GM15510 (cell line): Measurements from ENCODE around the gene RASGRP2.

Experiments
- POLR2A ChIP-seq: IDR thresholded peaks from 3 replicates; pipeline ENCODE4 v1.6.1; 2011; ENCODE audit warnings: borderline replicate concordance; ENCODE audit not compliant: insufficient read length; ENCODE audit errors: extremely low read depth

The RASGRP2 gene

DNA sequence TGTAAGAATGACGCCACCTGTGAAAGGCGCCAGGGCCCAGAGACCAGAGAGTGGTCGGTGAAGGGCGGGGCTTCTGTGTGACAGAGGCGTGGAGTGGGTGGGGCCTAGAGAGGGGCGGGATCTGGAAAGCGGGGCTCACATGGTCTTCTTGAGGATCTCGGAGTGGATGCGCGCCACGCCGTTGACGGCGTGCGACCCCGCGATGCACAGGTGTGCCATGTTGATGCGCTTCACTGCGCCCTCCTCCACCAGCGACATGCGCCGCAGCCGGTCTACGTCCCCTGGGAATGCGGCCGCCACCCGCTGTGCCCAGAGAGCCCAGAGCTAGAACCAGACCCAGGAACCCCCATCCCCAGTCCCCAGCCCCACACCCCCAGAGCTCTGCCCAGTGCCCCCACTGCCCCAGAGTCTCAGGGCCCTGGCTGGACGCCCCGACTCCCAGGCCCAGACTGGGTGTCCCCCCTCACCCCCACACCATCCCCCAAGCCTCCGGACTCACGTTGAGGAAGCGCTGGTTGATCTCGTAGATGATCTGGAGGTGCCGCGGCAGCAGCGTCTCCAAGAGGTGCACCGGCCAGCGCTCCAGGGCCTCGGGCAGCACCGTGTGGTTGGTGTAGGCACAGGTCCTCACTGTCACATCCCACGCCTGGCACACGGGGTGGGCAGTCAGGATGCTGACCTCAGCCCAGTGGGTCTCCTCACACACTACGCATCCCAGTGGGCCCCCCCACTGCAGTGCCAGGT, 9.6 kb upstream of the RASGRP2 start:
- no peak for TF ChIP-seq POLR2A

DNA sequence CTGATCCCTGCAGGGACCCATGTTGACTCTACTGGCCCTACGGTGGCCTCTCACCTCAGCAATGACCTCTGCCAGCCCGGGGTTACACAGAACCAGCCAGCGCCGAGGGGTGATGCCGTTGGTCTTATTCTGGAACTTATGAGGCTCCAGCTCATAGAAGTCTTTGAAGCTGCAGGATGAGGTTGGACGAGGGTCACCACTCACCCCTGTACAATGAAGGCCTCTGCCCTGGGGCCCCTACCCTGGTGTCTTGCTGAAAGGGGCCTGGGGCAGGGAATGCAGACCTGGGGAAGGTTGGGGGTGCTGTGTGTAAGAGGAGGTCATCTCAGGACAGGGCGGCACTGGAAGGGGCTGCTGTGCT, 9.1 kb upstream of the RASGRP2 start:
- TF ChIP-seq POLR2A, result no peak

DNA sequence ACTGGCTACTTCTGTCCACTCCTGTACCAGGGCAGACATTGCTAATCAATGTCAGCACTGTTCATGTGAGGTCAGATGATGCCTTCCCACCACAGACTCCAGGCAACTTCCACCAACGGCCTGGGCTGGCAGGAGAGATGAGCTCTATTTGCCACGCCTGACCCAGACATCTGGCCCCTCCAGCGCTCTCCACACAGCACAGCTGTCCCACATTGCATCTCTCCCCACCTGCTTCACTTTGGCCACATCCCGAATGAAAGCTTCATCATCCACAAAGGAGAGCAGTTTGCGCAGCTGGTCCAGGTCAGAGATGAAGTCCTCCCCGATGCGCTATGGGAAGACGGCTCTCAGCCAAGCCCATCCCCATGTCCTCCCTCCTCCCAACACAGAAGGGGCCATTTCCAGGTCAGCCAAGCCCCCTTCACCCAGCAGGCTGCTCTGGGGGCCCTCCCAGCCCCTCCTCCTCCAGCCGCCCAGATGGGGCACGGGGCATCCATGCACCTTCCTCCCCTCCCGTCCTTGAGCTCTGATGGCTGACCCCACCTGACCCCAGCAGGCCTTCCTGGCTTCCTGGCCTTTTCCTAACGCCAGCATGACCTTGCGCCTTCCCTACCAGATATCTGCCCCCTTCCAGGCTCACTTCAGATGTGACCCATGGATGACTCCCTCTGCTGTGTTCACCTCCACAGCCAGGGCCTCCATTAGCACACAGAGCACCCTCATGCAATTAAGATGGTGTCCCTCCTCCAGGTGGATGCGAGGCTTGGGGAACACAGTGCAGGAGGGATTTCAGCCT, 8.4 kb upstream of the RASGRP2 start:
- no peak for TF ChIP-seq POLR2A

DNA sequence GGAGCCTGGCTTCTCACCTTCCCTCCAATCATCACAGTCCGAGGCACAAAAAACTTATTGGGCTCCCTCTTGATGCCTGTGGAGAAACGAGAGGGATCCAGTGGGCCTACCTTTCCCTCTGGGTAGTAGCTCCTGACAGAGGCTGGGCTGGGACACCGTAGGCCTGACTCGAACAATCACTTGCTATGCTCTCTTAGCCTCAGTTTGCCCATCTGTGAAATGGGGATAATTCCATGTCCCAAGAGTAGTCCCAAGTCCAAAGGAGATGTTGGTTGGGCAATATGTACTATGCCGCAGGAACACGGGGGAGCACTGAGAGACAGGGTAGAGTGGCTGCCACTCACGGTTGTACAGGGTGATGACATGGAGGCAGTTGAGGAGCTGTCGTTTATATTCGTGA, 7.6 kb upstream of the RASGRP2 start:
- no peak for TF ChIP-seq POLR2A

DNA sequence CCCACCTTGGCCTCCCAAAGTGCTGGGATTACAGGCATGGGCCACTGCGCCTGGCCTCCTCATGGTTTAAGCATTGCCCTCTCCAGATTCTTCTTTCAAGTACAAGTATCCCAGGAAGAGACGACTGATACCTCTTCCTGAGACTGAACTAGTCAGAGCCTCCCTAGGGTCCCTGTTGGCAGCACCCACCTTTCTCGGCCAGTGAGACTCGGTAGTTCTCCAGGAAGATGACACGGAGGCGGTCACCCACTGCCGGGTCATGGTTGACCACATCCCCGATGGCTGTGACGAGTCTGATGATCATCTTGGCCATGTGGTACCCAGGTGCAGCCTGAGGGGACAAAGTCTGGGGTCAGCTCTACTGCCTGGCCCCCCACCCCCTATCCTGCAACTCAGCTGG, 7.2 kb upstream of the RASGRP2 start:
- TF ChIP-seq POLR2A, result no peak

DNA sequence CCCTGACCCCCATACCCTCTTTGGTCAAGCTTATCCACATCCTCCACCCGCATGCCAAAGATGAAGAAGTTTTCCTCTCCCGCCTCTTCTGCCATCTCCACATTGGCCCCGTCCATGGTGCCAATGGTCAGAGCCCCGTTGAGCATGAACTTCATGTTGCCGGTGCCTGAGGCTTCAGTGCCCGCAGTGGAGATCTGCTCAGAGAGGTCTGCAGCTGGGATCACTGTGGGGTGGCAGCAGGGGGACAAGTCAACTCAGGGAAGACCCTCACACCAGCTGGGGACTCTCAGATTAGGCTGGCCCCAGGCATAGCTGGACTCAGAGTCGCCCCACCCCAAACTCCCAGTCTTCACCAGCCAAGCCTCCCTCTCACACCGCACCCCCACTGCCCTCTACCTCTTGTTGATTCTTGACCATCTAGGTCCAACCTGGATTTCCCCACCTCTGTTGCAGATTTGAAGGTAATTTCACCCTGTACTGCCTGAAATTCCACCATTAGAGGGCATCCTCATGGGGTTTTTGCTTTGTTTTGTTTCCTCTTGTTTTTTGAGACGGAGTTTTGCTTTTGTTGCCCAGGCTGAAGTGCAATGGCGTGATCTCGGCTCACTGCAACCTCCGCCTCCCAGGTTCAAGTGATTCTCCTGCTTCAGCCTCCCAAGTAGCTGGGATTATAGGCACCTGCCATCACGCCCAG, 6.6 kb upstream of the RASGRP2 start:
- TF ChIP-seq POLR2A, result no peak

DNA sequence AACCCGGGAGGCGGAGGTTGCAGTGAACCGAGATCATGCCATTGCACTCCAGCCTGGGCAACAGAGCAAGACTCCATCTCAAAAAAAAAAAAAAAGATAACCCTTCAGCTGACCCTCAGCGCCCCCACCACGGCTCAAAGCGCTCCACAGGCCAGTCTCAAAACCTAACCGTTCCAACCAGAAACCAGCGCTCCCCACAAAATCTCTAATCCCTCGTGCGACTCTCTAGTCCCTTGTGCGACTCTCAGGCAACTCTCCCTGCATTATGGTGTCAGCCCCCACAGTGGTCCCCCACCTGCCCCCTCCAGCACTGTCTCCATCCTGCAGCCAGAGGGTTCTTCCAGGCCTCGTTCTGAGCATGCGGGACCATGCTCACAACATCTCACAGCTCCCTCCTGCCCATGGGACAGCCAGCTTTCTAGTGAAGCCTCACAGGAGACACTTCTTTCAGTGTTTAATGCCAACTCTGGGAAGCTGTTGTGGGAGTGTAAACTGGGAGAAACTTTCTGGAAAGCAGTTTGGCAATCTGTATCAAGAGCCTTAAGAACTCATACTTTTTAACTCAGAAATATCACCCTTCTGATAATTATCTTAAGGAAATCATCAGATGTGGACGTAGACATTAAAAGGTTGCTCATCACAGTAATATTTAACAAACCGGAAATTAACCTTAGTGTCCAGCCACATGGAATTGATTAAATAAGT, 4.2 kb upstream of the RASGRP2 start:
- no peak for TF ChIP-seq POLR2A

DNA sequence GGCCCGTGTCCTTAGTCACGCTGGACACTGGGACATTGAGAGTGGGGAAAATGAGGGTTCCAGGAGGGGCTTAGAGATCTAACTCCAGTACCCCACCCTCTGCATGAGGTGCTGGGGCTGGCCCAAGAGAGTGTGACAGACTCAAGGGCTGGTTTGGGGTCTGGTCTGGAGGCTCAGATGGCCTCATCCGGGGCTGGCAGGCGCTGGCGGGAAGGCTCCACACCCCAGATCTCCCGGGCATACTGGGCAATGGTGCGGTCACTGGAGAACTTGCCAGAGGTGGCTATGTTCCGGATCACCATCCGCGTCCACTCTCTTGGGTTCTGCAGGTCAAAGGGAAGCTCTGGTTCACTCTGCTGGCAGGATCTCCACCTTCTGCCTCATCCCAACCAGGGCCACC, 2.5 kb upstream of the RASGRP2 start:
- no peak for TF ChIP-seq POLR2A

DNA sequence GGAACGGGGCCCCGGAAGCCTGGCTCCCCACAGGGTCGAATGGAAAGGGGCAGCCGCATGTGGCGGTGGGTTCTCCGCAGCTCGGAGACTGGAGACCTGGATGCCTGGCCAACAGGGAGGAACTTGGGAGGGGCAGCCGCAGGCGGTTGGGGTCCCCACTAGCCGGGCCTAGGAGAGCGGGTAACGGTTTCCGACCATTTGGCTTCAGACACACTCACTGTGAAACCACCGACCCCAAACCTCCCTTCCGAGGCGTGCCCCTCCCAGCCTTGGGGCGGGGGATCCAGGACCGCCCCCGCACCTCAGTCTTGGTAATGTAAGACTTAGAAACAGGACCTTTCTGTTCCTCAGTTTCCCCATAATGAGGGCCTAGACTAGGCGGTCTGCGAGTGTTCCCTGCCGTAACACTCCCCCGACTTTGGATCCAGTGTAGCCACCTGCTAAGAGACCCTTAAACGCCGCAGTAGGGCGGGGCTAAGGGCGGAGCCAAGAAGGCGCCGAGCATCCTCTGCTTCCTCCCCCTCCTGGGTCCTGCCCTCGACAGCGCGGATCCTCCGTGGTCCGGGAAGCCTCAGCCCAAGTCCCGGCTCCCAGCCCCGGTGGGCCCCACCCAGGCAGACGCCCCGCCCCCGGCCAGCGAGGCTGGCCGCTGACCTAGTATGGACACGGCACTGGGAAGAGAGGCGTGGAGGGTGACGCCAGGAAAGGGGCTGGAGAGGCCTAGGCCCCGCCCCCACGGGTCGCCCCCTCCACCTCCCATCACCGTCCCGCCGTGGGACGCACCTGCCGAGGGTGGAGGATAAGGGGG, 1.8 kb upstream of the RASGRP2 start:
- peak; percentile 41 for TF ChIP-seq POLR2A

DNA sequence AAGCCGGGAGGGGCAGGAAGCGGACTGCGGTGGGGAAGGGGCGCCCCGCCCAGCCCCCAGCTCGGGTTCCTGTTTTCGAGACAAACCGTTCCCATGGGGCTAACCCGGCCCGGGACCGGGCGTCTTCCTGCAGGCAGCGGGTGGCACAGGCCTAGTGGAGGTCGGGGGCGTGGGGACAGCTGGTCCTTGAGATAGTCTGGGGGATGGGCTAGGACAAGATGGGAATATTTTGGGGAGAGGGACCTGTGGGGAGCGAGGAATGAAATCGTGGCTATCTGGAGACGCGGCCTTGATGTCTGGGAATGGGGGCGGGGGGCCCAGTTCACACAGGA, 1.2 kb upstream of the RASGRP2 start:
- no peak for TF ChIP-seq POLR2A

DNA sequence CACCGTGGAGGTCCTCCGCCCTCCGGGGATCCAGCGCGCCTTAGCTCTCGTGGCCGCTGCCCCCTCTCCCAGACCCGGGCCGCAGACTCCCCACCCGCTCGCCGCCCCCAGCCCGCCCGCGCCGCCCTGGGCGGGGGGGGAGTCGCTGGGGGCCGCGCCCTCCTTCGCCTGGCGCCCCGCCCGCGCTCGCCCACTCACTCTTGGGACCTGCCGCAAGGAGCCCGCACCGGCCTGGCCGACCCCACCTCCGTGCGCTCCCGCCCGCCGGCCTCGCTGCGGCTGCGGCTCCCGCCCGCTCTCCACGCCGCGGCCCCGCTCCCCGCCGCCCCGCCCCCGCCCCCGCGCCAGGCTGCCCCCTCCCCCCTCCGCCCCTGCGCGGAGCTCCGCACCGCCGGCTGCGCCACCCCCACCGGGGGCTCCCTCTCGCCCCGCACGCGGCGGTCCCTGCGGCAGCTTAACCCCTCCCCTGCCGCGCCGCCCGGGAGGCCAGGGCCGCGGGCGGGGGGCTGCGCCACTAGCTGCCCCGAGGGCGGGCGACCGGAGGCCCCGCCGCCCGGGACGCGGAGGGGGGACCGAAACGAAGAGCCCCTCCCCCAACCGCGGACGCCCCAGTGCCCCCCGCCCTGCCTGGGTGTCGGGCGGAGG, 724 bp upstream of the RASGRP2 start:
- TF ChIP-seq POLR2A, result no peak

DNA sequence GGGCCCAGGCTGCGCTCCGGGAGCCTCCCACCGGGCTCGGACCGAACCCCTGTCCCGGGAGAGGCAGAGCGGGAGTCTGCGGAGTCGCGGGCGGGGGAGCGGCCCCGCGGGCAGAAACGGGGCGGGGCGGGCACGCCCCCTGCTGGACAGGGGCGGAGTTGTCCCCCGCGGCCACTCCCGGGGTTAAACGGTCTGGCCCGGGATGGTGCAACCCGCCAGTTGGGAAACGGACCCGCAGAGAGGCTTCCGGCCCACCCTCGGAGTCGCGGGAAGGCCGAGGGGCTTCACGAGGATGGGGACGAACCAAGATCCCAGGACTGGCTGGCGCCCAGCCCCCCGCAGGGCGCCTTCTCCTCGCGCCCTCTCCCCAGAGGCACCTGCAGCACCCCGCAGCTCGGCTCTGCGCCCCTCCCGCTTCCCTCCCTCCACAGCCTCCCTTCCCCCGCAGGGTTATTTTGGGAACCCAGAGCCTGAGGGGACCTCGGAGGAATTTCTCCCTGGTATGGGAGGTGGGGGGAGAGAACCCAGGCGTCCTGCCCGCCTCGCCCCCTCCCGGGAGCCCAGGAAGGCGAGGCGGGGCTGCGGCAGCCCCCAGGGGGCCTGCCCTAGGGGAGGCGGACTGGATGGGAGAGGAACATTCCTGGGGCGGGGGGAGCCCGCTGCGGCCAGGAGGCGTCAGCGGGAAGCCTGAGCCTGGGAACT, 902 bp downstream of the RASGRP2 start:
- no peak for TF ChIP-seq POLR2A
